Keratinocyte (primary cell): ENCODE measurements around the gene RCOR3. TPM values are rescaled to one million over a fixed set of nuclear protein-coding genes. Genes with fewer than 3 reads are reported as not detected.

Source experiments
- DNase-seq: peaks from one replicate; pipeline ENCODE4 v3.0.0-alpha.2; 2011; ENCODE audit warnings: low read depth, missing footprints, low spot score
- FAIRE-seq: peaks from 2 replicates; lab custom pipeline; 2011; peaks lifted over from hg19 to GRCh38; lab: Jason Lieb, UNC
- H2AFZ ChIP-seq: 2 replicates; pipeline ENCODE4 v1.6.0; 2012; ENCODE audit warnings: low read length, control low read depth, inconsistent platforms; ENCODE audit not compliant: control insufficient read depth
- H3K27ac ChIP-seq: 2 replicates; pipeline ENCODE4 v1.5.1; 2011; ENCODE audit warnings: low read length; ENCODE audit not compliant: control insufficient read depth, insufficient read depth
- H3K27me3 ChIP-seq: 3 replicates; pipeline ENCODE4 v1.6.0; 2011; ENCODE audit warnings: low read length; ENCODE audit not compliant: control insufficient read depth, insufficient read depth; ENCODE audit errors: extremely low read depth
- H3K36me3 ChIP-seq, 2 experiments: 2 replicates in 1 of 2; 3 replicates in 1 of 2; pipeline ENCODE4 v1.5.1; 2011; ENCODE audit warnings: low read length in 2 of 2, mild to moderate bottlenecking in 1 of 2; ENCODE audit not compliant: control insufficient read depth in 2 of 2, insufficient read depth in 2 of 2; ENCODE audit errors: extremely low read depth in 1 of 2
- H3K4me1 ChIP-seq: 3 replicates; pipeline ENCODE4 v1.5.1; 2011; ENCODE audit warnings: low read length; ENCODE audit not compliant: control insufficient read depth, insufficient read depth; ENCODE audit errors: extremely low read depth
- H3K4me2 ChIP-seq: 3 replicates; pipeline ENCODE4 v1.6.0; 2011; ENCODE audit warnings: low read depth, low read length; ENCODE audit not compliant: control insufficient read depth, insufficient read depth; ENCODE audit errors: extremely low read depth
- H3K4me3 ChIP-seq, 3 experiments: fragments of 200-600 bp in 1 of 3; sonication (generic) in 1 of 3; 2 replicates in 2 of 3; 3 replicates in 1 of 3; pipeline ENCODE4 v1.5.1; 2011 to 2016; ENCODE audit warnings: low read length in 3 of 3, mild to moderate bottlenecking in 3 of 3, control low read depth in 2 of 3, inconsistent platforms in 1 of 3, low read depth in 1 of 3, mixed read lengths in 1 of 3, mixed run types in 1 of 3, moderate library complexity in 1 of 3; ENCODE audit not compliant: control insufficient read depth in 2 of 3, insufficient read depth in 2 of 3; ENCODE audit errors: extremely low read depth in 1 of 3
- H3K79me2 ChIP-seq: 2 replicates; pipeline ENCODE4 v1.6.0; 2012; ENCODE audit warnings: low read length; ENCODE audit not compliant: control insufficient read depth, insufficient read depth
- H3K9ac ChIP-seq: 3 replicates; pipeline ENCODE4 v1.6.0; 2011; ENCODE audit warnings: low read length; ENCODE audit not compliant: control insufficient read depth, insufficient read depth; ENCODE audit errors: extremely low read depth
- H3K9me1 ChIP-seq: 3 replicates; pipeline ENCODE4 v1.6.0; 2011; ENCODE audit warnings: low read length; ENCODE audit not compliant: control insufficient read depth, insufficient read depth; ENCODE audit errors: extremely low read depth
- H3K9me3 ChIP-seq: 2 replicates; pipeline ENCODE4 v1.5.1; 2012; ENCODE audit warnings: low read depth, low read length; ENCODE audit not compliant: control insufficient read depth
- H4K20me1 ChIP-seq: 3 replicates; pipeline ENCODE4 v1.6.0; 2011; ENCODE audit warnings: low read length; ENCODE audit not compliant: control insufficient read depth, insufficient read depth; ENCODE audit errors: extremely low read depth
- EZH2 ChIP-seq: IDR thresholded peaks from one replicate; pipeline ENCODE4 v1.6.1; 2012; ENCODE audit warnings: inconsistent platforms, mild to moderate bottlenecking, low read length, moderate library complexity
- dilution Hi-C: fragments of 300-500 bp; cut with MboI; formaldehyde crosslinking; loops from one replicate; pipeline ENCODE4 v1.7.0; 2020; ENCODE audit warnings: low sequenced_read_pairs; ENCODE audit not compliant: extremely low pct_ligation_motif_present
- polyA plus RNA-seq, 5 experiments: library from polyadenylated mRNA; depleted of rRNA in 3 of 5; stranded (reverse) in 3 of 5; stranded (forward) in 1 of 5; unstranded in 1 of 5; fragments of >200 nt; gene quantifications; 1 replicate in 1 of 5; 2 replicates in 3 of 5; 3 replicates in 1 of 5; pipeline versions ENCODE4 v1.2.1 to v1.2.3, GENCODE V29; 2011 to 2012; ENCODE audit warnings: missing spikeins in 2 of 5, low read depth in 1 of 5, low replicate concordance in 1 of 5
- TF ChIP-seq, protein P1 (sequence below), 3 experiments: IDR thresholded peaks in 1 of 3; conservative IDR thresholded peaks in 1 of 3; optimal IDR thresholded peaks in 1 of 3; 2 replicates in 2 of 3; 3 replicates in 1 of 3; pipeline versions ENCODE3 to v1.5.1; 2011; ENCODE audit warnings: low read length in 3 of 3, mild to moderate bottlenecking in 3 of 3, moderate library complexity in 2 of 3, control low read depth in 1 of 3, inconsistent platforms in 1 of 3; ENCODE audit not compliant: insufficient read depth in 2 of 3; ENCODE audit errors: extremely low read depth in 1 of 3

The RCOR3 gene
- polyA plus RNA-seq, 1 donor (not counting 4 experiments of a cell fraction or from before 2014, with no cell fraction given), result 35.7 TPM

DNA sequence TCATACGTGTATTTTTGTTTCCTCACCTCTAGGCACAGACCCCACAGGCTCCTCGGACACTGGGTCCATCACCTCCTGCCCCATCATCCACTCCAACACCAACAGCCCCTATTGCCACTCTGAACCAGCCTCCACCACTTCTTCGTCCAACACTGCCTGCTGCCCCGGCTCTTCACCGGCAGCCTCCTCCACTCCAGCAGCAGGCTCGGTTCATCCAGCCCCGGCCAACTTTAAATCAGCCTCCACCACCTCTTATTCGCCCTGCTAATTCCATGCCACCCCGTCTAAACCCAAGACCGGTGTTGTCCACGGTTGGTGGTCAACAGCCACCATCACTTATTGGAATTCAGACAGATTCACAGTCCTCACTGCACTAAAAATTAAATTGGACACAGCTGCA lies 54.2 kb downstream of the RCOR3 start:
- TF ChIP-seq, protein P1, sequence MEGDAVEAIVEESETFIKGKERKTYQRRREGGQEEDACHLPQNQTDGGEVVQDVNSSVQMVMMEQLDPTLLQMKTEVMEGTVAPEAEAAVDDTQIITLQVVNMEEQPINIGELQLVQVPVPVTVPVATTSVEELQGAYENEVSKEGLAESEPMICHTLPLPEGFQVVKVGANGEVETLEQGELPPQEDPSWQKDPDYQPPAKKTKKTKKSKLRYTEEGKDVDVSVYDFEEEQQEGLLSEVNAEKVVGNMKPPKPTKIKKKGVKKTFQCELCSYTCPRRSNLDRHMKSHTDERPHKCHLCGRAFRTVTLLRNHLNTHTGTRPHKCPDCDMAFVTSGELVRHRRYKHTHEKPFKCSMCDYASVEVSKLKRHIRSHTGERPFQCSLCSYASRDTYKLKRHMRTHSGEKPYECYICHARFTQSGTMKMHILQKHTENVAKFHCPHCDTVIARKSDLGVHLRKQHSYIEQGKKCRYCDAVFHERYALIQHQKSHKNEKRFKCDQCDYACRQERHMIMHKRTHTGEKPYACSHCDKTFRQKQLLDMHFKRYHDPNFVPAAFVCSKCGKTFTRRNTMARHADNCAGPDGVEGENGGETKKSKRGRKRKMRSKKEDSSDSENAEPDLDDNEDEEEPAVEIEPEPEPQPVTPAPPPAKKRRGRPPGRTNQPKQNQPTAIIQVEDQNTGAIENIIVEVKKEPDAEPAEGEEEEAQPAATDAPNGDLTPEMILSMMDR (optimal IDR thresholded peaks at IDR 0.05 in 1 of 3, IDR thresholded peaks at IDR 0.05 in 1 of 3, conservative IDR thresholded peaks at IDR 0.05 in 1 of 3; ENCODE audit: extremely low read depth in 1 of 3, insufficient read depth in 2 of 3, low read length in 3 of 3), result no peak
- TF ChIP-seq EZH2, result no peak
- no peaks in the 10 kb centered on the region for H3K4me1 ChIP-seq
- no peak overlapping the region for H3K4me2 ChIP-seq
- no peak overlapping the region for H3K27ac ChIP-seq
- no peaks in the 10 kb centered on the region for H3K27me3 ChIP-seq
- no peaks in the 10 kb centered on the region for H3K9me1 ChIP-seq
- dilution Hi-C loops, result no loop called here
- H3K9ac ChIP-seq, result no peak overlapping the region
- H3K4me3 ChIP-seq, result no peak overlapping the region
- H3K79me2 ChIP-seq, result no peaks in the 10 kb centered on the region
- peaks cover 7 to 15% of the 10 kb centered on the region in 2 experiments for H3K36me3 ChIP-seq
- H4K20me1 ChIP-seq, result no peaks in the 10 kb centered on the region
- FAIRE-seq, result no peak
- DNase-seq, result no peak
- H2AFZ ChIP-seq, result no peak overlapping the region
- no peaks in the 10 kb centered on the region for H3K9me3 ChIP-seq

DNA sequence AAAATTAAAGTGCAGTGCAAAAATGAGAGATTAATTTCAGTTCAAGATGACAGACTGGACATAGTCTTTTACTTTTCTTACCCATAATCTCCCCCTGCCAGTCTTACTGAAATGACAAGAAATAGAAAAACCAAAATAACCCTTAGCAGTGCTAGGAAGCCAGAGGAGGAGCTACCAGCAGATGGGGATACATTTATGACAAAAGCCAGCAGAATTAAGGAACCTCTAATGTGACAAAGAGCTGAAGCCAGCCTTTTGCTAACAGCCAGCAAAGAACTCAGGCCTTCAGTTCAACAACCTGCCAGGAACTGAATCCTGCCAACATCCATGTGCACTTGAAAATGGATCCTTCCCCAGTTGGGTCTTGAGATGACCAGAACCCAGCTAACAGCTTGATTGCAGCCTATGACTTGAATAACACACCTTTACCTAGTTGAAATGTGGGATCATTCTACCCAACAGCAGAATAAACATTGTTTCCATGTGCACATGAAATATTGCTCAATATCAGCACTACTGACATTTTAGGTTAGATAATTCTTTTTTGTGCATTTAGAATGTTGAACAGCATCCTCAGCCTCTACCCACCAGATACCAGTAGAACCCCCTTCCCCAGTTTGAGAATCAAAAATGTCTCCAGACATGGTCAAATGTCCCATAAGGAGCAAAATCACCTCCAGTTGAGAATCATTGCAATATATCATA lies 59.6 kb downstream of the RCOR3 start:
- Histone ChIP-seq H3K4me2 (no peak overlapping the region), H3K27me3 (no peaks in the 10 kb centered on the region), H3K4me1 (no peaks in the 10 kb centered on the region), H3K27ac (no peak overlapping the region), H4K20me1 (no peaks in the 10 kb centered on the region), H3K79me2 (no peaks in the 10 kb centered on the region), H3K9ac (no peak overlapping the region), H3K36me3 (no peaks in the 10 kb centered on the region), H3K9me3 (no peaks in the 10 kb centered on the region), H3K9me1 (no peaks in the 10 kb centered on the region), H2AFZ (no peak overlapping the region), H3K4me3 (no peak overlapping the region)
- FAIRE-seq (no peak), DNase-seq (no peak)
- dilution Hi-C loops, result no loop called here
- TF ChIP-seq, protein P1 (optimal IDR thresholded peaks at IDR 0.05 in 1 of 3, IDR thresholded peaks at IDR 0.05 in 1 of 3, conservative IDR thresholded peaks at IDR 0.05 in 1 of 3; ENCODE audit: extremely low read depth in 1 of 3, insufficient read depth in 2 of 3, low read length in 3 of 3), result no peak
- TF ChIP-seq EZH2, result no peak
